Suppressor macrophage treated with lipopolysaccharide for 4 hours (primary cell): ENCODE data around the gene GP1BB.
"Not testable (repeated sequence)": the region's sequence is repeated elsewhere in the genome, so short reads cannot be mapped to it uniquely, and the experiment has no call there.

ENCODE experiments used
- DNase-seq: peaks from one replicate; pipeline ENCODE4 v3.0.0-alpha.2; 2020

GP1BB gene

DNA sequence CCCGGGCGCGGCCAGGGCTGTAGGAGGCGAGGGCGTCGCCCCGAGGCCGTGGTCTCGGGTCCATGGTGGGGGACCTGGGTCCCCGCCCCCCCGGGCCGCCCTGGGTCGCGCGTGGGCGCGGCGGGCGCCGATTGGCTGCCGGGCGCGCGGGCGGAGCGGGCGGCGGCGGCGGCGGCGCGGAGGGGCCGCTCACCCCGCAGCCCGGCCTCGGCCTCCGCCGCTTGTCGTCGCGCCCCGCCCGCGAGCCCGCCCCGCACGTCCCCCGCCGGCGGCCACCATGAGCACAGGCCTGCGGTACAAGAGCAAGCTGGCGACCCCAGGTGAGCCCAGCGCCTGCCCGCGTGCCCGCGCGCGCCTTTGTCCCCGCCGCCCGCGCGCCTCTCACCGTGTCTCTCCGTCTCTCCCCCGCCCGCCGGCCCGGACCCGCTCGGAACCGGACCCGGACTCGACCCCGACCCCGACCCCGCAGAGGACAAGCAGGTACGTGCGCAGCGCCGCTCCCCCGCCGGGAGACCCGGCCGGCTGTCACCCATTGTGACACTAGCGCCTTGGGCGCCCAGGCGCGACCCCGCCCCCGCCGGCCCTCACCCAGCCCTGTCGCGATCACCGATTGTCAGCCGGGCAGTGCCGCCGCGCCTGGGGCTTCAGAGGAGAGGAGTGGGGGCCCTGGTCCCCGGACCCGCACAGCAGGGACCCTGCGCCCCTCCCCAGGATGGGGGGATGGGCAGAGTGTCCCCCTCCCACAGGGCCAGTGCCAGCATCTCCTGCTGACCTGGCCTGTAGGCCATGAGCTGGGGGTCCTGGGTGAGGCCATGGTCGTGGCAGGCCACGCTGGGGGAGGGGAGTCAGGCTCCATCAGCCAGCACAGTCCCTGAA, 8.8 kb upstream of the GP1BB start, which contains the start of gene SEPTIN5:
Gene SEPTIN5, plus strand, starts transcription at position 192 of the 876 bp plus-strand sequence. Its CDS starts 86 bp downstream, at position 278.
- DNase-seq: no peak

DNA sequence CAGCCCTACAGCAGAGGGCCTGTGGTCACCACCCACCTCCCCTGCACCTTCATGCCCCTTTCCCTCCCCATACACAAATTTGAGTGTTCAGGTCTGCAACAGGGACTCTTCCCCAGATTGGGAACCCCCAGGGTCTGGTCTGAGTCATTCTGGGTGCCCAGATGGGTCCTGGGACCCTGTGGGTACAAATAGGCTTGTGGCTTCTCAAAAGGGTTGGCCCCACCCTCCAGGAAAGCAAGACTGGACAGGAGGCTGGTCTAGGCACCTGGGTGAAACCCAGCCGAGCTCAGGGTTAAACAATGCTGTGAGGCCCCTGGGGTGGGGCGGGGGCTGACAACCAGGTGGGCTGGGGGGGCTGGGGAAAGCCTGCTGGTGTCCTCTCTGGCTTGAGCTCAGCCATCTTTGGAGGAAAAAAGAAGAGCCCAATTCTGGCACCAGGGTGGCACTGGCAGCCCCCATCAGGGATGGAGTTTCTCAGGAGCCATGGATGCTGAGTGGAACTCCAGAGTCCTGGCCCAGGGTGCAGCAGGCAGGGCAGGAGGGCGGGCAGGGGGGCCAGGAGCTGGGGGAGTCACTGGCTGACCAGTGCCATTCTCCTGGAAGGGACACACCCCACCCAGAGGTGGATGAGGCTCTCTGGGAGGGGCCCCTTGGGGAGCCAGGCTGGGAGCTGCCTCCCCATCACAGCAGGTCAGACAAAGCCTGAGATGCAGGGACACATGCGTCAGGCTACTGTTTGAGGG, 8.0 kb upstream of the GP1BB start:
- no peak for DNase-seq

- DNase-seq: no peak
These were observed 7.1 kb upstream of the GP1BB start for GRCh38 chr22:19716041-19716828.

- DNase-seq: no peak
These were observed 6.6 kb upstream of the GP1BB start for GRCh38 chr22:19716829-19717105.

- DNase-seq: no peak
These were observed 6.2 kb upstream of the GP1BB start for GRCh38 chr22:19717181-19717580.

DNA sequence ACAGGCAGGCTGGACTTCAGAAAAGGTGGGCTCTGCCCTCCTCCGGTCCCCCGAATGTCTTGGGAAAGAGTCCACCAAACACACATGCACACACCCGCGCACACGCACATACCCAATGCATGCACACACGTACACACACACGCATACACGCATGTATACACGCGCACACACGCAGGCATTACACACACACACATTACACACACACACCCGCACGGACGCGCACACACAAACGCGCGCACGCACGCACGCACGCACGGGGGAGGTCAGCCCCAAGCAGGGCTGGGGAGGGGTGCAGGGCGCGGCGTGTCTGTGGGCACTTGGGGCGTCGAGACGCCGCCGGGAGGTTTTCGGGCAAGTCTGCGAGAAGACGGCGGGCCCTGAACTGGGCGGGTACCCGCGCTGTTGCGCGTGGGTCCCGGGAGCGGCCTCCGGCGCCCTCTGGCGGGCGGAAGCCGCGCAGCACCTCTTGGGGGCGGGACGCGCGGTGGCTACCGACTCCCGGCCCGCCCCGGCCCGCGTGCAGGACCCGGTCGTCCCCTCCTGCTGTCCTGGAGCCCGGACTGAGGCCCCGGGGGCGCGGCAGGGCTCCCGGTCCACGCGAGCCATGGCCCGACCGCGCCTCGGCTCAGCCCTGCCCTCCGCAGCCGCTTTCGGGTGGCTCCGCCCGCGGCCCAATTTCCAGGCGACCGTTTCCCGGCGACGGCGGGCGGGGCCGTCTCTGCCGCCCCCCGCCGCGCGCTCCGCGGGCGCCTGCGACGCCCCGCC, 5.5 kb upstream of the GP1BB start:
- DNase-seq: peak; percentile 86

DNA sequence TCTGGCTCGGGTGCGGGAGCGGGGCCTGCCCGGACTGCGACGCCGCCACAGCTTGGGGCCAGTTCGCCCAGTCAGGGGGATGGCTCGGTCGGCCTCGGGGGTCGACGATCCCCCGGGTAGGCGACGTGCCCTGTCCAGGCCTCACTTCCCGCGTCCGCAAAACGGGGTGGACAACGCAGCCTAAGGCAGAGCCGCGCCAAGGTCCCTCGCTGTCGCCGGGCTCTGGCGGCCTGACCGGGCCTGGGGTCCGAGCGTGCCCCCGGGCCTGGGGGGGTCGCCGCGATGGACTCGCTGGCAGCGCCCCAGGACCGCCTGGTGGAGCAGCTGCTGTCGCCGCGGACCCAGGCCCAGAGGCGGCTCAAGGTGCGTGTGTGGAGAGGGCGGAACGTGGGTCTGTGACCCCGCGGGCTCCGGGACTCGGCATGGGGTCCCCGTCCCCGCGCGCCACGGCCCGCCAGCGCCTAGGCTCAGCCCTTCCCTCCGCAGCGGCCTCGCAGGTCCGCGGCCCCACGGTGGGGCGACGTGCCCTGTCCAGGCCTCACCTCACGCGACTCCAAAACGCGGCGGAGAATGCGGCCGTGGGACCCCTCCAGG, 4.8 kb upstream of the GP1BB start:
- DNase-seq: no peak

- DNase-seq: no peak
These were observed 4.3 kb upstream of the GP1BB start for GRCh38 chr22:19719050-19719482.

DNA sequence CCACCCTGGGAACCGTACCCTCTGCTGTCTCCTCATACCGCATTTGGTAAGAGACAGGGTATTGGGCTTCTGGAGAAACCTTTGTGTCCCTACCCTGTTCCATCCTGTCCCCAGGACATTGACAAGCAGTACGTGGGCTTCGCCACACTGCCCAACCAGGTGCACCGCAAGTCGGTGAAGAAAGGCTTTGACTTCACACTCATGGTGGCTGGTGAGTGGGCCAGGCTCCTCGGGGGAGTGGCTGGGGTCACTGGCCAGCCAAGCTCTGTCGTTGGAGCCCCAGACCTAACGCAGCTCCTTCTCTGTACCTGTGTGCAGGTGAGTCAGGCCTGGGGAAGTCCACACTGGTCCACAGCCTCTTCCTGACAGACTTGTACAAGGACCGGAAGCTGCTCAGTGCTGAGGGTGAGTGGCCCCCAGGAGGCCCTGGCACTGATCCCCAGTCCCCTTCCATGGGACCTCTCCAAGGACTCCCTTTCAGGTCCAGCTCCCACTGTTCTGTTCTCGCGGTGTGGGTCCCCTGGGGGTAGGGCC, 3.8 kb upstream of the GP1BB start:
- no peak for DNase-seq

- no peak for DNase-seq
These were observed 3.0 kb upstream of the GP1BB start for GRCh38 chr22:19720150-19720827.

DNA sequence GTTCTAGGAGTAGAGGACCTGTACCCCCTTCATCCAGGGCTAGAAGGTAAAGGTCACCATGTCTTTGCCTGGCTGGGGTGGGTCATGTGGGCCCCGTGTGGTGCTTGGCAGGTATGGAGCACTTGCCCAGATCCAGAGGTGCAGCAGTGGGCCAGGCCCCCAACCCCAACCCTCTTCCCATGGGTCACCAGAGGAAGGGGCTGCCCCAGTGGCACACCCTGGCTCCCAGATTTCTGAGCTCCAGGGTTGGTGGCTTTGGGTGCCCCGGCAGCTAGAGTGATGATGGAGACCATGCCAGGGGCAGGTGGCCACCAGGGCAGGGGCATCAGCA, 2.4 kb upstream of the GP1BB start:
- DNase-seq: no peak

- no peak for DNase-seq
These were observed 1.8 kb upstream of the GP1BB start for GRCh38 chr22:19721330-19722177.

DNA sequence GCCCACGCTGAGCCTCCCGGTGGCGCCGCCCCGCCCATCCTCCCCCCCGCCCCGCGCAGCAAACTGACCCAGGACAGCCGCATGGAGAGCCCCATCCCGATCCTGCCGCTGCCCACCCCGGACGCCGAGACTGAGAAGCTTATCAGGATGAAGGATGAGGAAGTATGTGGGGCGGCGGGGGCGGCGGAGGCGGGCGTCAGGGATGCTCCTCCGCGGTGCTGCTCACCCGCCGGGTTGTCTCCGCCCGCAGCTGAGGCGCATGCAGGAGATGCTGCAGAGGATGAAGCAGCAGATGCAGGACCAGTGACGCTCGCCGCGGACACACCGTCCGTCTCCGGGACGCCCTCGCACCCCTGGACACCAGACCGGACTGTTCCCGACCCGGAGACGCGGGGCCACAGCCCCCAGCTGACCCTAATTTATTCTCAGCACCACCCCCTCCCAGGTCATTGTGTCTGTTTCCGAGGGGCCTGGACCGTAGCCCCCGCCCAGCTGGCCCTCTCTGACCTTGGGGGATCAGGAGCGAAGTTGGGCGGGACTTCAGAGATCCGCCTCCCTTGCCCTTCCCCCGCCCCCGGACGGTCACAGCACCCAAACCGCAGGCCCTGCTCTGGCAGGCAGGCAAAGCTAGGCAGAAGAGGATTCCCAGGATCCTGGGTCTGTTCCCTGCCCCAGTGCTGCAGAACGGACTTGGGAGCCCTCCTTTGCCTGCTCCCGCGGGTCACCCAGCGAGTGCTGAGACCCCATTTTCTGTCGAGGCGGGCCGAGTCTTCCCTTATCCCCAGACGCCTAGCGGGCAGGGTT, 959 bp upstream of the GP1BB start:
- no peak for DNase-seq

- DNase-seq: no peak
These were observed 432 bp upstream of the GP1BB start for GRCh38 chr22:19722982-19723231.

DNA sequence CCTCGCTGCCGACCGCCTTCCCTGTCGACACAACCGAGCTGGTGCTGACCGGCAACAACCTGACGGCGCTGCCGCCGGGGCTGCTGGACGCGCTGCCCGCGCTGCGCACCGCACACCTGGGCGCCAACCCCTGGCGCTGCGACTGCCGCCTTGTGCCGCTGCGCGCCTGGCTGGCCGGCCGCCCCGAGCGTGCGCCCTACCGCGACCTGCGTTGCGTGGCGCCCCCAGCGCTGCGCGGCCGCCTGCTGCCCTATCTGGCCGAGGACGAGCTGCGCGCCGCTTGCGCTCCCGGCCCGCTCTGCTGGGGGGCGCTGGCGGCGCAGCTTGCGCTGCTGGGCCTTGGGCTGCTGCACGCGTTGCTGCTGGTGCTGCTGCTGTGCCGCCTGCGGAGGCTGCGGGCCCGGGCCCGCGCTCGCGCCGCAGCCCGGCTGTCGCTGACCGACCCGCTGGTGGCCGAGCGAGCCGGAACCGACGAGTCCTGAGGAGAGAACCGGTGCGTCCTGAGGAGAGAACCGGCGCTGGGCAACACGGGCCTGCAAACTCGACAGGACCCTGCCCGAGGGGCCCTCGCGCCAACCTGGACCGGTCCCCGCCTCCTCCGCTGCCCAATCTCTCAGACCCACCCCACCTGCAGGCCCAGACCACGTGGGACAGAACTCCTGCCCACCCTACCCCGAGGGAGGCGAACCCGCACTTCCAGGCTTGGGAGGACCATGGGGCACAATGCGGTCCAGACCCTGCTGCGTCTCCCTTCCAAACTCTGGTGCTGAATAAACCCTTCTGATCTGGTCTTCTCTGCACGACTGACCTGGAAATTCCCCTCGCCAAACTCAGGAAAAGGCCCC, 866 bp downstream of the GP1BB start:
- peak; percentile 48 for DNase-seq

DNA sequence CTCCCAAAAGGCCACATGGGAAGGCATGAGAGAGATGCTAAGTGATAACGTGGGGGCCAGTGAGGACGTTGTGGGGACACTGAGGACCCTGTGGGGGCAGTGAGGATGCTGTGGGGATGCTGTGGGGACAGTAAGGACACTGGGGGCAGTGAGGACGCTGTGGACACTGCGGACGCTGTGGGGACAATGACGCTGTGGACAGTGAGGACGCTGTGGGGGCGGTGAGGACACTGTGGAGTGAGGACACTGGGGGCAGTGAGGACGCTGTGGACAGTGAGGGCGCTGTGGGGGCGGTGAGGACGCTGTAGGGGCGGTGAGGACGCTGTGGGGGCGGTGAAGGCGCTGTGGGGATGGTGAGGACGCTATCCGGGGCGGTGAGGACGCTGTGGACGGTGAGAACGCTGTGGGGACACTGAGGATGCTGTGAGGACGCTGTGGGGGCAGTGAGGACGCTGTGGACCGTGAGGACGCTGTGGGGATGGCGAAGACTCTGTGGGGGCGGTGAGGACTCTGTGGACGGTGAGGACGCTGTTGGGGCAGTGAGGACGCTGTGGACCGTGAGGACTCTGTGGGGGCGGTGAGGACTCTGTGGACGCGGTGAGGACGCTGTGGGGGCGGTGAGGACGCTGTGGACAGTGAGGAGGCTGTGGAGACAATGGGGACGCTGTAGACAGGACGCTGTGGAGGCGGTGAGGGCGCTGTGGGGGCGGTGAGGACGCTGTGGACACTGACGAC, 1.8 kb downstream of the GP1BB start:
- DNase-seq: no peak

DNA sequence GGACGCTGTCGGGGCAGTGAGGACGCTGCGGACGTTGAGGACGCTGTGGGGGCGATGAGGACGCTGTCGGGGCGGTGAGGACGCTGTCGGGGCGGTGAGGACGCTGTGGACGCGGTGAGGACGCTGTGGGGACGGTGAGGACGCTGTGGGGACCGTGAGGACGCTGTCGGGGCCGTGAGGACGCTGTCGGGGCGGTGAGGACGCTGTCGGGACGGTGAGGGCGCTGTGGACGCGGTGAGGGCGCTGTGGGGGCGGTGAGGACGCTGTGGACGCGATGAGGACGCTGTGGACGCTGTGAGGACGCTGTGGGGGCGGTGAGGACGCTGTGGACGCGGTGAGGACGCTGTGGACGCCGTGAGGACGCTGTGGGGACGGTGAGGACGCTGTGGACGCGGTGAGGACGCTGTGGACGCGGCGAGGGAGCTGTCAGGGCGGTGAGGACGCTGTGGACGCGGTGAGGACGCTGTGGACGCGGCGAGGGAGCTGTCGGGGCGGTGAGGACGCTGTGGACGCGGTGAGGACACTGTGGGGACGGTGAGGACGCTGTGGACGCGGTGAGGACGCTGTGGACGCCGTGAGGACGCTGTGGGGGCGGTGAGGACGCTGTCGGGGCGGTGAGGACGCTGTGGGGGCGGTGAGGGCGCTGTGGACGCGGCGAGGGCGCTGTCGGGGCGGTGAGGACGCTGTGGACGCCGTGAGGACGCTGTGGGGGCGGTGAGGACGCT, 2.9 kb downstream of the GP1BB start:
- DNase-seq: not testable (repeated sequence)
